Fibroblast of the aortic adventitia (primary cell): ENCODE measurements around the gene MTOR. TPM values are rescaled to one million over a fixed set of nuclear protein-coding genes. Genes with fewer than 3 reads are reported as not detected.
A peak's percentile ranks its signal among the peaks of the same experiment; 100 is the strongest.
"Not testable (repeated sequence)": the region's sequence is repeated elsewhere in the genome, so short reads cannot be mapped to it uniquely, and the experiment has no call there.

ENCODE experiments used
- DNase-seq: peaks from one replicate; pipeline ENCODE4 v3.0.0-alpha.2; 2010; ENCODE audit warnings: low read depth
- H3K4me3 ChIP-seq: 2 replicates; pipeline ENCODE4 v1.5.1; 2011; ENCODE audit warnings: low read depth, mild to moderate bottlenecking, control low read depth, low read length, moderate library complexity
- CTCF ChIP-seq: IDR thresholded peaks from 2 replicates; pipeline ENCODE4 v1.5.1; 2011; ENCODE audit warnings: mild to moderate bottlenecking, low read length, control low read depth, inconsistent platforms; ENCODE audit not compliant: insufficient read depth
- total RNA-seq: library from RNA; depleted of rRNA; stranded (reverse); fragments of >200 nt; gene quantifications from 2 replicates; pipeline ENCODE4 v1.2.3, GENCODE V29; 2012; ENCODE audit warnings: low replicate concordance

The MTOR gene
- total RNA-seq, 1 donor: 36.3 TPM

GRCh38 chr1:11099310-11100148, 162.8 kb downstream of the MTOR start, which contains the start of gene EXOSC10:
EXOSC10 (minus strand) TSS chr1:11099869; CDS start chr1:11099831, 38 bp downstream.
- H3K4me3 ChIP-seq: peak within 1 kb of the TSS; percentile 96

GRCh38 chr1:11098931-11099309, 163.4 kb downstream of the MTOR start:
- no peak for DNase-seq
- TF ChIP-seq CTCF: no peak
- H3K4me3 ChIP-seq: peak overlapping the region; percentile 96

More at GRCh38 chr1:11099310-11100148, 162.8 kb downstream of the MTOR start, which contains the start of gene EXOSC10:
- TF ChIP-seq CTCF: no peak
- peak; percentile 86 for DNase-seq

GRCh38 chr1:11083784-11084183, 178.6 kb downstream of the MTOR start:
- not testable (repeated sequence) for H3K4me3 ChIP-seq, DNase-seq

- DNase-seq: no peak
- TF ChIP-seq CTCF: no peak
- no peak overlapping the region for H3K4me3 ChIP-seq
These were observed 181.4 kb downstream of the MTOR start for GRCh38 chr1:11080931-11081330.

GRCh38 chr1:11078631-11079030, 183.7 kb downstream of the MTOR start:
- H3K4me3 ChIP-seq: no peak overlapping the region
- no peak for TF ChIP-seq CTCF
- no peak for DNase-seq

- H3K4me3 ChIP-seq, DNase-seq: not testable (repeated sequence)
These were observed 189.0 kb downstream of the MTOR start for GRCh38 chr1:11073398-11073797.

- no peak overlapping the region for H3K4me3 ChIP-seq
- no peak for DNase-seq
- TF ChIP-seq CTCF: no peak
These were observed 190.0 kb downstream of the MTOR start for GRCh38 chr1:11072216-11072917.
